HEK293T (cell line): Measurements from ENCODE around the gene IFNA6.
"Not testable (repeated sequence)": the region's sequence is repeated elsewhere in the genome, so short reads cannot be mapped to it uniquely, and the experiment has no call there.

Source experiments
- CTCF ChIA-PET: fragments of 350-600 bp; formaldehyde crosslinking; extraction: SDS; loops from one replicate; lab custom pipeline; 2021; ENCODE audit warnings: antibody characterized with exemption, inconsistent platforms; lab: Yijun Ruan, JAX
- POLR2A ChIA-PET: fragments of 350-600 bp; formaldehyde crosslinking; extraction: SDS; loops from one replicate; lab custom pipeline; 2020; ENCODE audit warnings: antibody characterized with exemption, inconsistent platforms; lab: Yijun Ruan, JAX
- DNase-seq: peaks from one replicate; pipeline ENCODE4 v3.0.0; 2012; ENCODE audit warnings: mixed read lengths; ENCODE audit errors: extremely low spot score
- ARNT ChIP-seq: fragments of 450-650 bp; IDR thresholded peaks from 2 replicates; pipeline ENCODE4 v1.6.1; 2017; ENCODE audit warnings: mild to moderate bottlenecking
- BHLHE40 ChIP-seq: fragments of 450-650 bp; IDR thresholded peaks from 2 replicates; pipeline ENCODE4 v1.6.1; 2016; ENCODE audit warnings: mild to moderate bottlenecking, moderate library complexity, borderline replicate concordance
- CTBP1 ChIP-seq: fragments of 450-650 bp; IDR thresholded peaks from 2 replicates; pipeline ENCODE4 v1.6.1; 2016; ENCODE audit warnings: borderline replicate concordance
- ELF4 ChIP-seq: fragments of 450-650 bp; IDR thresholded peaks from 2 replicates; pipeline ENCODE4 v1.6.1; 2017; ENCODE audit warnings: antibody characterized with exemption
- FOXA1 ChIP-seq: fragments of 450-650 bp; IDR thresholded peaks from 2 replicates; pipeline ENCODE4 v1.6.1; 2016; ENCODE audit warnings: mild to moderate bottlenecking
- FOXK2 ChIP-seq: fragments of 450-650 bp; IDR thresholded peaks from 2 replicates; pipeline ENCODE4 v1.6.1; 2016; ENCODE audit warnings: mild to moderate bottlenecking
- FOXM1 ChIP-seq: fragments of 450-650 bp; IDR thresholded peaks from 2 replicates; pipeline ENCODE4 v1.6.1; 2017; ENCODE audit warnings: mild to moderate bottlenecking, borderline replicate concordance
- HDGF ChIP-seq: fragments of 450-650 bp; IDR thresholded peaks from 2 replicates; pipeline ENCODE4 v1.6.1; 2017; ENCODE audit warnings: antibody characterized with exemption, borderline replicate concordance
- L3MBTL2 ChIP-seq: fragments of 450-650 bp; conservative IDR thresholded peaks from 2 replicates; pipeline ENCODE4 v1.6.1; 2016; ENCODE audit warnings: mild to moderate bottlenecking
- LEF1 ChIP-seq: fragments of 450-650 bp; IDR thresholded peaks from 2 replicates; pipeline ENCODE4 v1.6.1; 2017; ENCODE audit warnings: mild to moderate bottlenecking, borderline replicate concordance
- NFRKB ChIP-seq: fragments of 450-650 bp; IDR thresholded peaks from 2 replicates; pipeline ENCODE4 v1.6.1; 2016; ENCODE audit warnings: mild to moderate bottlenecking, moderate library complexity
- SP1 ChIP-seq: fragments of 450-650 bp; IDR thresholded peaks from 2 replicates; pipeline ENCODE4 v1.6.1; 2017
- SUZ12 ChIP-seq: fragments of 450-650 bp; IDR thresholded peaks from 2 replicates; pipeline ENCODE4 v1.6.1; 2016; ENCODE audit warnings: mild to moderate bottlenecking
- TARDBP ChIP-seq: fragments of 450-650 bp; IDR thresholded peaks from 2 replicates; pipeline ENCODE4 v1.6.1; 2016
- ZNF384 ChIP-seq: fragments of 450-650 bp; IDR thresholded peaks from 2 replicates; pipeline ENCODE4 v1.6.1; 2016
- TF ChIP-seq, protein P1 (sequence below): fragments of 450-650 bp; IDR thresholded peaks from 2 replicates; pipeline ENCODE4 v1.6.1; 2016

IFNA6 gene

DNA sequence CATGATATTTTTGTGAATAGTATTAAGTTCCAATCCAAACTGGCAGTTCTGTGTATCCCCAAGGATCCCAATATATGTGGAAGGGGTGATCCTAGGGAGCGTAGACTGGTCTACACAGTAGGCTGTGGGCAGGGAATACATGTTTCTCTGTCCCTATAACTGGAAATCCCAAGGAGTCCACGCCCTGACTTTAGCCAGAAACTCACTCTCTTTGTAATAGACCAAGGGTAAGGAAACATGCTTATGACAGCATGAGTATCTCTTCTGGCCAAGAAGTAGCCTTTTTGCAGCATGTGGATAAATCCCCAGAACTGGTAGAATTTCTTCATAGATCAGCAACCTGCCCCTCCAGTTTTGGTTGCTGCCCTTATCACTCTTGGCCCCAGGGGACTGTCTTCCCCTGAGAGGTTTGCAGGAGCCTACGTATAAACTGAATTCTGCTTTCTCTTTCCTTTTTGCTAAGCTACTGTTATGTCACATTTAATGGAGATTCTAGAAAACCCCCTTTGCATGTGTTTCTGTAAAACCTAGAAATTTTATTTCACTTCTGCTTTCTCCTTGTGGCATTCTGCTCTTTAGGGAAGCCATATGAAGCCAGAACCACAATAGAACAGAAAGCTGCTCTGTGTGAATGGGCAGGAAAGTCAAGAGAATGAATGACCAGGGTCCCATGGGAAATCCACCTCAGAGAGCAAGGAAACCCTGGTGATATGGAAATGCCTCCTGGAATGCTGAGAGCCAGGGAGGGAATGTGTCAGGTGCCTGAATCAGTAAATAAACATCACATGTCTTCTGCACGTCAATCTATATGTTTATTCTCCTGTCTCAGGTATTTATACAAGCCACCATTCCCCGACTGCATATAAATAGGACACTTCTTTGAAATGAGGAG, 31.0 kb upstream of the IFNA6 start:
- DNase-seq = no peak
- ChIA-PET POLR2A (no interaction called here), CTCF (no interaction called here)
- TF ChIP-seq L3MBTL2 (no peak), SUZ12 (no peak), LEF1 (no peak), NFRKB (no peak), FOXK2 (no peak), BHLHE40 (no peak), FOXA1 (no peak), CTBP1 (no peak), SP1 (no peak), ELF4 (no peak), TARDBP (no peak), HDGF (no peak), ZNF384 (no peak), ARNT (no peak), FOXM1 (no peak)
- TF ChIP-seq, protein P1, sequence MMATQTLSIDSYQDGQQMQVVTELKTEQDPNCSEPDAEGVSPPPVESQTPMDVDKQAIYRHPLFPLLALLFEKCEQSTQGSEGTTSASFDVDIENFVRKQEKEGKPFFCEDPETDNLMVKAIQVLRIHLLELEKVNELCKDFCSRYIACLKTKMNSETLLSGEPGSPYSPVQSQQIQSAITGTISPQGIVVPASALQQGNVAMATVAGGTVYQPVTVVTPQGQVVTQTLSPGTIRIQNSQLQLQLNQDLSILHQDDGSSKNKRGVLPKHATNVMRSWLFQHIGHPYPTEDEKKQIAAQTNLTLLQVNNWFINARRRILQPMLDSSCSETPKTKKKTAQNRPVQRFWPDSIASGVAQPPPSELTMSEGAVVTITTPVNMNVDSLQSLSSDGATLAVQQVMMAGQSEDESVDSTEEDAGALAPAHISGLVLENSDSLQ = no peak

DNA sequence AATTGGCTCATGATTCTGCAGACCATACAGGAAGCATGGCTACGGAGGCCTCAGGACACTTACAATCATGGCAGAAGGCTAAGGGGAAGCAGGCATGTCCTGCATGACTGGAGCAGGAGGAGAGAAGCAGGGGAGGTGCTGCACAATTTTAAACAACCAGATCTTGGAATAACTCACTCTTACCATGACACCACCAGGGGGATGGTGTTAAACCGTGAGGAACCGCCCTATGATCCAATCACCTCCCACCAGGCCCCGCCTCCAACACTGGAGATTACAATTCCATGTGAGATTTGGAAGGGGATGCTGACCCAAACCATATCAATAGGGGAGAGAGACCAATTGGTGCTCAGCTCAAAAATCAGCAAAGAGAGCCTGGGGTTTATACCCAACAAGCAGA, 20.8 kb upstream of the IFNA6 start:
- POLR2A ChIA-PET, DNase-seq, CTCF ChIA-PET: not testable (repeated sequence)

DNA sequence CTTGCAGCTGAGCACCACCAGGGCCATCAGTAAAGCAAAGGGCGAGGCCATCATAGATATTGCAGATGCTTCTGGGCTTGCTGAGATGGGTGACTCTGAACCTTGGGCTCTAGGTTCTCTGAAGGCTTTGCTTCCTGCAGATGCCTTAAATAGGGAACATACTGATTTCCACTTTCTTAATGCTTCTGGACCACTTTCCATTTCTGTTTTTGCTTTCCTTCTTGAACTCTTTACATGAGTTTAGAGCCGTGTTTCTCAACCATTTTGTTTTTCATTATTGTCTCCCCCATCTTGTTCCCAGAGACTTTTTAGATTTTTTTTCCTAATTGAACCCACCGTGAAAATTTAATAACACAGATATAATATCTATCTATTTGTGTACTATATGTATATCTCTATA, 17.3 kb upstream of the IFNA6 start, which contains the start of gene IFNA13:
TSS of gene IFNA13 (minus strand) at position 101 of the 400 bp plus-strand sequence. CDS start at position 54, 47 bp downstream.
- DNase-seq = no peak
- ChIA-PET CTCF (no interaction called here), POLR2A (no interaction called here)
- no peak for TF ChIP-seq L3MBTL2
- TF ChIP-seq ELF4 = no peak
- TF ChIP-seq ZNF384 = no peak
- TF ChIP-seq FOXK2 = no peak
- TF ChIP-seq SUZ12 = no peak
- TF ChIP-seq CTBP1 = no peak
- TF ChIP-seq, protein P1 = no peak
- TF ChIP-seq ARNT = no peak
- no peak for TF ChIP-seq SP1
- no peak for TF ChIP-seq HDGF
- no peak for TF ChIP-seq LEF1
- no peak for TF ChIP-seq BHLHE40
- no peak for TF ChIP-seq FOXA1
- no peak for TF ChIP-seq NFRKB
- no peak for TF ChIP-seq TARDBP
- no peak for TF ChIP-seq FOXM1

DNA sequence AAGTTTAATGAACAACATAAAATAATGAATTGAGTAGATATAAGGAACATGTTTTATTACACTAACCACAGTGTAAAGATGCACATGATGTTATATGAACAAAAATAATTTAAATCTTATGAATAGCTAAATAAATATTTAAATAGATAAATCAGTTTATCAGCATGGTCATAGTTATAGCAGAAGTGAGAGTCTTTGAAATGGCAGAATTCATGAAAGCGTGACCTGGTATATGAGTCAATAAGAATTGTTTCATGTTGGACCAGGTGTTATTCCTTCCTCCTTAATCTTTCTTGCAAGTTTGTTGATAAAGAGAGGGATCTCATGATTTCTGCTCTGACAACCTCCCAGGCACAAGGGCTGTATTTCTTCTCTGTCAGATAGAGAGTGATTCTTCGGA, 16.5 kb upstream of the IFNA6 start:
- CTCF ChIA-PET, POLR2A ChIA-PET, DNase-seq: not testable (repeated sequence)

DNA sequence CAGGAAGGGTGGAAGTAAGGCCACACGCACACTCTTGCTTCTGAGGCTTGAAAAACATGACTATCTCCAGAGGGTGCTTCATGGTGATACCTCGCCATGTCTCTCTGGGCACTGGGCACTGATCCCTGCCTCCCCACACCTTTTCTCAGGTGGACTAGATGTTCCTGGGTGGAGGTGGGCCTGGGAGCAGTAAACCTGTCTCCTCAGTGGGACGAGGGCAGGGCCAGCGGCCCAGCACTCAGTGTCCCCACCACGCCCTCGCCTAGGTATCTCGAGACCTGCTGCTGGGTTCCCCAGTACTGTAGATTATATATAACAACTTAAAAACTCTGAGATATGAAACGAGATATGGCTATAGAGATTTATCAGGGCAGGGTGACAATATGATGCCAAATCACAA, 11.6 kb upstream of the IFNA6 start:
- no peak for DNase-seq
- ChIA-PET CTCF (no interaction called here), POLR2A (no interaction called here)
- no peak for TF ChIP-seq ELF4
- no peak for TF ChIP-seq FOXM1
- no peak for TF ChIP-seq NFRKB
- no peak for TF ChIP-seq FOXK2
- no peak for TF ChIP-seq HDGF
- TF ChIP-seq SUZ12 = no peak
- TF ChIP-seq FOXA1 = no peak
- TF ChIP-seq BHLHE40 = no peak

DNA sequence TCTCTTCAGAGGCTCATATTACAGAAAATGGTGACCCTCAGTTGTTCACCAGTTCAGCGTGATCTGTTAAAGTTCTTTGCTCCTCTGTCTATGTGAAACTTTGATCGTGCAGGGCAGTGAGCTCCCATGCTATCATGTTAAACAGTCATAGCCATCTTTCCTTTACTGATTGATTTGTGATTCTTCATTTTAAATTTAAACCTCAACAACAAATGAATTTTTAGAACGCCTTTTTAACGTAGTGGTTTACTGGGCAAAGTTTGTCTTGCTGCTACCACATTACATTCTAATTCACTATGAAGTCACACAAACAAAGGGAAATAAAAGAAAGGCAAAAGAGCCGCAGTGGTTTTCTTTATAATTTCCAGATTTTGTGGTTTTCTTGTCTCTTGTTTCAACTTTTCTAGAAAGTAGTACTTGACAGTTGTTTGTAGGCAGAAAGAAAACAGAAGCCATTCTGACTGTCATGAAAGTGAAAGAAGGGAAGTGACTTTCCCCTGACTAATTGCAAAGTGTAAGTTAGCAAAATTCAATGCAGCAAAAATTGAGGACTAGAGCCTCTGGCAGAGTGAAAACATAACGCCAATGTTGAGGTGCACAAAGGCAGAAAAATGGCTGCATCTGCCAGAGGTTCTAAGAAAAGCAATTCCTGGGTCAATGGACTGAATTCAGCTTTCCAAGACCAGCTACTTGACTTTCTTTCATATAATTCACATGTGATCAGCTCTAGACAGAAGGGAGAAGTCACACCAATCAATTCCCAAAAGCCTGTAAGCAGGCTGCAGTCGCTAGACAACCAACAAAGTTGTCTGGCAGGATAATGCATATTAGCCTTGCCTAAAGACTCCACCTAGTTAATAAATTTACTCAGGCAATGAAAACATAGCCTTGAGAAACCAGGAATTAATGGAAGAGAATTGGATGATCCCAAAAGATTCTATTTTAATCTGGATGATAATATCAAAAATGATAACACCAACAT, 7.1 kb upstream of the IFNA6 start:
- POLR2A ChIA-PET = no interaction called here
- no peak for DNase-seq
- TF ChIP-seq FOXK2 (no peak), SP1 (no peak), FOXM1 (no peak), ZNF384 (no peak), TARDBP (no peak), FOXA1 (no peak), ARNT (no peak), ELF4 (no peak)
- CTCF ChIA-PET = no interaction called here

DNA sequence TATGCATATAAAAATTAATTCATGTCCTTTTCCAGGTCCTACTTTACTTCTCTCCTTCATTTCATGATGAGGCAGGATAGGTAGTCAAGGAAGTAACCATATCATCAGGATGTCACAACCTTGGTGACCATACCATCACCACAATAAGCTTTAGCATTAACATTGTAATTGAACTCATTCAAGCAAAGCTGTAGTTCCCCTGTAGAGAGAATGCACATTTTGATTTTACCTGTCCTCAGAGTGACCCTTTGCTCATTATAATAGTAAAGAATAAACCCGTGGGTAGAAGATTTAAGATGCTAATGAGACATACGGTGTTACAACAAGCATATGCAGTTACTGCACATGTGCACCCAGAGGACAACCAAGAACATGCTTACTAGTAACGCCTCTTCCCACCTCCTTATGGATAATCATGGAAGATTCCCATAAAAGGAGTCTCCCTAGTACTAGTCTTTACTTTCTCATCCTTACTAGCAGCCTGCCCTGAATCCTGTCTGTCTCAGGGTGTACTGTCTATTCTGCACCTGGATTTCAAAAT, 2.2 kb downstream of the IFNA6 start:
- TF ChIP-seq NFRKB = no peak
- TF ChIP-seq FOXK2 = no peak
- no peak for TF ChIP-seq SUZ12
- no peak for TF ChIP-seq HDGF
- TF ChIP-seq CTBP1 = no peak
- TF ChIP-seq FOXM1 = no peak
- no peak for TF ChIP-seq TARDBP
- TF ChIP-seq, protein P1 = no peak
- TF ChIP-seq SP1 = no peak
- no peak for TF ChIP-seq ZNF384
- CTCF ChIA-PET = no interaction called here

More for the DNA sequence above, 2.2 kb downstream of the IFNA6 start:
- DNase-seq = no peak
- POLR2A ChIA-PET = no interaction called here
